Psoas muscle (tissue), 8 donors: Measurements from ENCODE around the gene STRAP. TPM values are rescaled to one million over a fixed set of nuclear protein-coding genes. Genes with fewer than 3 reads are reported as not detected.

Experiments
- ATAC-seq, 4 donors: fragments of 200-7000 bp; cut with Tn5 transposase; one replicate each; pipeline ENCODE4 v1.9.1; 2020; ENCODE audit warnings: moderate library complexity in 3 of 4, mild to moderate bottlenecking in 2 of 4
- DNase-seq, 2 donors: peaks; one replicate each; pipeline ENCODE4 v3.0.0-alpha.2; 2020
- H3K27ac ChIP-seq: fragments of 200-600 bp; one replicate; pipeline ENCODE4 v1.8.0; 2022
- H3K27me3 ChIP-seq, 3 donors: fragments of 200-600 bp in 1 of 3; one replicate each; pipeline versions ENCODE4 v1.6.1 to v1.8.0; 2013 to 2022; ENCODE audit warnings: low read length in 2 of 3, mild to moderate bottlenecking in 2 of 3, moderate library complexity in 1 of 3; ENCODE audit not compliant: insufficient read depth in 3 of 3
- H3K36me3 ChIP-seq, 2 donors: fragments of 200-600 bp in 1 of 2; one replicate each; pipeline versions ENCODE4 v1.6.1 to v1.8.0; 2013 to 2022; ENCODE audit warnings: low read depth in 1 of 2, mild to moderate bottlenecking in 1 of 2, moderate library complexity in 1 of 2; ENCODE audit not compliant: insufficient read depth in 1 of 2
- H3K4me1 ChIP-seq: fragments of 200-600 bp; one replicate; pipeline ENCODE4 v1.8.0; 2022
- H3K4me3 ChIP-seq: fragments of 200-600 bp; one replicate; pipeline ENCODE4 v1.8.0; 2022; ENCODE audit warnings: mild to moderate bottlenecking
- H3K9me3 ChIP-seq: fragments of 200-600 bp; one replicate; pipeline ENCODE4 v1.8.0; 2022
- WGBS, 3 donors: extraction: QIAGEN DNeasy Blood & Tissue Kit; methylation state at CpG; one replicate each; pipeline versions ENCODE4 v1.1.6 to v1.1.7; 2013; 5-methylcytosine and 5-hydroxymethylcytosine counted together
- intact Hi-C, 2 donors: fragments of 100-400 bp; cut with DNase I; formaldehyde crosslinking; loops; one replicate each; pipeline versions ENCODE4 v1.11.0 to v1.14.2; 2022
- polyA plus RNA-seq, 3 donors: library from polyadenylated mRNA; stranded (reverse); fragments of 200-250 nt; gene quantifications; one replicate each; pipeline ENCODE4 v1.2.3, GENCODE V29; 2013
- total RNA-seq, 4 donors: library from RNA; stranded (reverse); fragmentation: NEBNext Ultra II Directional in 2 of 4; extraction: Animal tissue kit (Norgen Biotek cat#: 25700) in 2 of 4; gene quantifications; one replicate each; pipeline versions ENCODE4 v1.2.1 to v1.2.4, GENCODE V29; 2021 to 2023
- TF ChIP-seq, protein P1 (sequence below): fragments of 200-600 bp; IDR thresholded peaks from one replicate; pipeline ENCODE4 v1.8.0; 2022; ENCODE audit warnings: antibody characterized with exemption
- donor health status: healthy with polysubstance abuse.
- donor health status: DM: no; HTN: no; CAD: no; lungs with moderate emphysema.
- donor health status: Bipolar disorder and iron deficiency.
- donor health status: healthy.
- donor health status: DM: yes; HTN: yes; CAD: no.
- donor health status: DM: no; HTN: no; CAD: no.
- donor health status: DM: no; HTN: no; CAD: no.
- donor health status: DM: yes; HTN: yes; CAD: no.

The STRAP gene
- total and polyA plus RNA-seq, 7 donors, result 94.3 to 224 (median 153) TPM

- intact Hi-C loops, result no loop called here
- TF ChIP-seq, protein P1, sequence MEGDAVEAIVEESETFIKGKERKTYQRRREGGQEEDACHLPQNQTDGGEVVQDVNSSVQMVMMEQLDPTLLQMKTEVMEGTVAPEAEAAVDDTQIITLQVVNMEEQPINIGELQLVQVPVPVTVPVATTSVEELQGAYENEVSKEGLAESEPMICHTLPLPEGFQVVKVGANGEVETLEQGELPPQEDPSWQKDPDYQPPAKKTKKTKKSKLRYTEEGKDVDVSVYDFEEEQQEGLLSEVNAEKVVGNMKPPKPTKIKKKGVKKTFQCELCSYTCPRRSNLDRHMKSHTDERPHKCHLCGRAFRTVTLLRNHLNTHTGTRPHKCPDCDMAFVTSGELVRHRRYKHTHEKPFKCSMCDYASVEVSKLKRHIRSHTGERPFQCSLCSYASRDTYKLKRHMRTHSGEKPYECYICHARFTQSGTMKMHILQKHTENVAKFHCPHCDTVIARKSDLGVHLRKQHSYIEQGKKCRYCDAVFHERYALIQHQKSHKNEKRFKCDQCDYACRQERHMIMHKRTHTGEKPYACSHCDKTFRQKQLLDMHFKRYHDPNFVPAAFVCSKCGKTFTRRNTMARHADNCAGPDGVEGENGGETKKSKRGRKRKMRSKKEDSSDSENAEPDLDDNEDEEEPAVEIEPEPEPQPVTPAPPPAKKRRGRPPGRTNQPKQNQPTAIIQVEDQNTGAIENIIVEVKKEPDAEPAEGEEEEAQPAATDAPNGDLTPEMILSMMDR, result no peak
- ATAC-seq (no peak), DNase-seq (no peak)
- H3K4me3 ChIP-seq, result no peak overlapping the region
- 78 to 81% (median 79%) methylated on average over 3 of the region's 3 CpGs for WGBS, 3 donors
- peaks cover 2 to 76% of the 10 kb centered on the region in 2 donors for H3K36me3 ChIP-seq
- peaks cover 12% of the 10 kb centered on the region for H3K4me1 ChIP-seq
- no peaks in the 10 kb centered on the region for H3K27me3 ChIP-seq
- H3K27ac ChIP-seq, result no peak overlapping the region
- H3K9me3 ChIP-seq, result no peaks in the 10 kb centered on the region
Observed at GRCh38 chr12:15893260-15893659, 11.1 kb downstream of the STRAP start.

GRCh38 chr12:15896867-15897266 lies 14.7 kb downstream of the STRAP start:
- peak in 1 of 4 donors; percentile 13 for ATAC-seq
- no peak overlapping the region for H3K27ac ChIP-seq
- H3K9me3 ChIP-seq, result no peaks in the 10 kb centered on the region
- intact Hi-C loops, result no loop called here
- DNase-seq, result no peak
- no peak overlapping the region for H3K4me3 ChIP-seq
- H3K36me3 ChIP-seq, result peaks cover 2 to 89% of the 10 kb centered on the region in 2 donors
- TF ChIP-seq, protein P1, result no peak
- peaks cover 5% of the 10 kb centered on the region for H3K4me1 ChIP-seq
- 83 to 94% (median 85%) methylated on average over 1 of the region's 1 CpG for WGBS, 3 donors
- no peaks in the 10 kb centered on the region for H3K27me3 ChIP-seq

DNA sequence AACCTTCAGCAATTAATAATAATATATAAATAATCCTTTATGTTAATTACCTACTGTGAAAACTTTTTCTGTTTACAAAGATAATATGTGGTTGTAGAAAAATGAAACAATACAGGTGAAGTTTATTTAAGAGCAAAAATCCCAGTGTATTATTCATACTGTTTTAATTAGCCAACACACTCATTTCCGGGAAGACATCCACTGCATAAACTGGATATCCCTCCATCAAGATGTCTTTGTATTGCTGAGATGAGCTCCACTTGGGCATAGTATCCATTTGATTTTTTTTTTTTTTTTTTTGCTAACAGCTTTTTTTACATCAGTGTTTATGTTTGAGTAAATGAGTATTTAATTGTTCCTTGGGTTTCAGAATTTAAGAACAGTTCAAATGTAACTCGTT lies 15.2 kb downstream of the STRAP start:
- ATAC-seq (peak in 2 of 4 donors; percentile 55 to 68), DNase-seq (no peak)
- peaks cover 2 to 89% of the 10 kb centered on the region in 2 donors for H3K36me3 ChIP-seq
- WGBS, 3 donors, result 77 to 84% (median 79%) methylated on average over 2 of the region's 2 CpGs
- H3K27me3 ChIP-seq, result no peaks in the 10 kb centered on the region
- H3K27ac ChIP-seq, result no peak overlapping the region
- no peak overlapping the region for H3K4me3 ChIP-seq
- no peaks in the 10 kb centered on the region for H3K9me3 ChIP-seq
- intact Hi-C loops, result no loop called here
- H3K4me1 ChIP-seq, result peaks cover 5% of the 10 kb centered on the region
- TF ChIP-seq, protein P1, result no peak

DNA sequence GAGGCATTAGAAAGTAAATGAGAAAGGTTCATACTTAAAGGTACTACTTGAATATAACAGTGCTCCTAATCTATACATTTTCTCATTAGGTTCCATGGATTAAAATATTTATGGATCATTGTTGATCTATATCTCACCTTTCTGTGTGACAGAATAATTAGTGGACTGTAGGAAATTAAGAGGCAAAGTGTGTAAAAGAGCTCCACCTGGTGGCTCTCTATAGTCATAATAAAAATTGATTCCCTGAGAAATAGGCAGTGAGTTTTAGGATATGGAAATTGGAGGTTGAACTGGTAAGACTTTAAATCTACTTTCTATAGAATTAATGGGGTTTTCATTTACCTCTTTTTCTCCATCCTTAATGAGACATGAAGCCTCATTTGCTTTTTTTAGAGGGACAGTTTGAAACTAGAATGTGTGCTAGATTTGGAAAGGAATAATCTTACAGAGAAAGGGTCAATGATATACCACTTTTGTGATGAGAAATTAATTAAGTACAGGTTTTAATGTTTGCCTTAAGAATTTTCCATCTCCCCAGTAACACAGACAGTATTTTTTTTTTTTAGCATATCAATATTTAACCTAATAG lies 17.2 kb downstream of the STRAP start:
- no peak overlapping the region for H3K27ac ChIP-seq

More for the DNA sequence above, 17.2 kb downstream of the STRAP start:
- TF ChIP-seq, protein P1, result peak; percentile 64
- Histone ChIP-seq H3K4me1 (peaks cover 5% of the 10 kb centered on the region), H3K36me3 (peaks cover 2 to 92% of the 10 kb centered on the region in 2 donors), H3K27me3 (no peaks in the 10 kb centered on the region), H3K9me3 (no peaks in the 10 kb centered on the region), H3K4me3 (no peak overlapping the region)
- ATAC-seq (peak in 1 of 4 donors; percentile 69), DNase-seq (no peak)
- intact Hi-C loops, result no loop called here
